GOT3 (cell line): ENCODE measurements around the gene TYMS.
"Not testable (repeated sequence)": the region's sequence is repeated elsewhere in the genome, so short reads cannot be mapped to it uniquely, and the experiment has no call there.

Experiments used
- DNase-seq: peaks from one replicate; lab custom pipeline; 2025; ENCODE audit warnings: mixed read lengths; lab: John Stamatoyannopoulos, UW

TYMS gene

DNA sequence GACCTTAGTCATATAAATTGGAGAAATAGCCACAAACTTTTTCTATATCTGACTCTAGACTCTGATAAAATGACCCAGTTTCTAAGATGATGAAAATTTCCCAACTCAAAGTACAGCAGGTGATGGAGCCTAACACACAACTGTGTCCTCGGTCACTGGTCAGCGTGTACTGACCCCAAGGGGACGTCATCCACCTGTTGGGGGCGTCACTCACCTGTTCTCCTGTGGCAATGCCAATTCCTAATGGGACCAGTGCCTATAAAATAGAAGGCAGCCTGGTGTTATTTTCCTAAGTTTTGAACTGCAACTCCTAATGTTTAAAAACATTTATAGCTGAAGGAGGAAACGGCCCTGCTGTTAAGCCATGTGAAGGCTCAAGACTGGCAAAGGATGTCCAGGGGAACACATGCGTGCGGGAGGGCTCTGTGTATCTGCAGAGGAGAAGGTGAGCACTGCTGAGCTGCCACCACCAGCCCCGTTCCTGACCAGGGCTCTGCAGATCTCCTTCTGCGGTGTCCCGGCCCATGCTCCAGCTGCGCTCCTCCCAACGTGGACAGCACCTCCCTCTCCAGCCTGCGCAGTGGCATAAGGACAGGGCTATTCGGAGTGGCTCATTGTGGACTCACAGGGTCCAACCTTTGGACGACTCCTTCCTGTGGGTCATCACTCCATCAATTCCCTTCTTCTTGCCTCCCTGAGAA, 21.2 kb downstream of the TYMS start:
- DNase-seq, result no peak

DNA sequence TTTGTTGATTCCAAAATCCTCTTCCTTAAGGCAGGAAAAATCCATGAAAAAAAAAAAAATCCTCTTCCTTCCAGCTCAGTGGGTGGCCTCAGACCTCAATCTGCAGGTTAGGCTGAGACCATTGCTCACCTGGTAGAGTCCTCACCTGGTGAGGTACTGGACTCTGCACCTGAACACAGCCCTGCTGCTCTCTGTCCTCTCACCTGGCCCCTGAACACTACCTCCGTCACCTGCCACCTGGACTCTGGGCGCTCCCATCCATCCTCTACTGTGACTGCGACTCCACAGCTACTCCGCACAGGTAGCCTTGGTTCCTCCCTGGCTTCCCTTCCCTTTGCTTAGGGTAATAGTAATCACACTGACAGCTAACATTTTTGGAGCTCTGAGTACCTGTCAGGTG, 22.1 kb downstream of the TYMS start:
- no peak for DNase-seq

DNA sequence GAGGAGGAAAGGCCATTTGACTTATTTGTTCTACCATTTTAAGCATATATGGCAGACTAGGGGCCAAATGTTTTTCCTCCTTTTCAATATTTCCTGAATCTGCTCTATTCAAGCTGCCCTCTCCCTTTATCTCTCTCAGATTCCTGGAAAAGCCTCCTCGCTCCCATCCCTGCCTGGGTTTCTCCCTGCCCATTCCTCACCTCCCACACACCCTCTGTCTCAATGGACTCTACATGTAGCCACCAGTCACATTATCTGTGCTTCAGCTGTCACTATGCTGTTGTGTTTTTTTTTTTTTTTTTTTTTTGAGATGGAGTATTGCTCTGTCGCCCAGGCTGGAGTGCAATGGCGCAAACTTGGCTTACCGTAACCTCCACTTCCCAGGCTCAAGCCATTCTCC, 22.9 kb downstream of the TYMS start:
- DNase-seq, result no peak

DNA sequence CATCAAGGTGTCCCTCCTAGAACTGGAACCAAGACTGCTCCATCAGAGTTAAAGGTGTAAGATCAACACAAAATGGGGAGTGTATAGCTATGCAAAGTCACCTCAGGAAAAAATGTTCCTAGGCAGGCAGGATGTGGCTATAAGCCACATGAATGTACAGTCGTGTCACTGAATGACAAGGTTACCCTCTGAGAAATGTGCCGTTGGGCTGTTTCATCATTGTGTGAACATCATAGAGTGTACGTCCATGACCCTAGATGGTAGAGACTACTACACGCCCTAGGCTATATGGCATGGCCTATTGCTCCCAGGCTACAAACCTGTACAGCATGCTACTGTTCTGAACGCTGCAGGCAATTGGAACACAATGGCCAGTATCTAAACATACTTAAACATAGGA, 24.5 kb downstream of the TYMS start:
- no peak for DNase-seq

DNA sequence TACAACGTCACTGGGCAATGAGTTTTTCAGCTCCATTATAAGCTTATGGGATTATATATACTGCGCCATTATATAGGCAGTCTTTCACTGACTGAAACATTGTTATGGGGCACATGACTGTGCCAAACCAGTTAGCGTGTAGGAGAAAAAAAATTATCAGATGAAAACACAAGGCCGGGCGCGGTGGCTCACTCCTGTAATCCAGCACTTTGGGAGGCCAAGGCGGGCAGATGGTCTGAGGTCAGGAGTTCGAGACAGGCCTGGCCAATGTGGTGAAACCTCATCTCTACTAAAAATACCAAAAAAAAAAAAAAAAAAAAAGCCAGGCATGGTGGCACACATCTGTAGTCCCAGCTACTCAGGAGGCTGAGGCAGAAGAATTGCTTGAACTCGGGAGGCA, 25.0 kb downstream of the TYMS start:
- not testable (repeated sequence) for DNase-seq

DNA sequence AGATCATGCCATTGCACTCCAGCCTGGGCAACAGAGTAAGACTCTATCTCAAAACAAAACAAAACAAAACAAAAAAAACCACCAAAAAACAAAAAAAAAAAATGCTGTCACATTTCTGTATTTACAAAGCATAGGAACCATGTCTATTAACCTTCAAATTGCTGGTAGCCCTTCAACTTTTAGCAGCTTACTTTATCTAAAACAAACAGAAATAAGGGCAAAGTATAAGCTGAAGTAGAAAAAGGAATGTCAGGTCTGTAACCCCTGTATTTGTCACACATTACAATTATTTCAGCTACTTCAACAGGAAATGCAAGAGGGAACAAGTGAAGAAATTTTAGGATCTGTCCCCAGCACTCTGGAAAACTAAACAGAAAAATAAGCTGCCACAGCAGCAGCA, 25.4 kb downstream of the TYMS start:
- no peak for DNase-seq

DNA sequence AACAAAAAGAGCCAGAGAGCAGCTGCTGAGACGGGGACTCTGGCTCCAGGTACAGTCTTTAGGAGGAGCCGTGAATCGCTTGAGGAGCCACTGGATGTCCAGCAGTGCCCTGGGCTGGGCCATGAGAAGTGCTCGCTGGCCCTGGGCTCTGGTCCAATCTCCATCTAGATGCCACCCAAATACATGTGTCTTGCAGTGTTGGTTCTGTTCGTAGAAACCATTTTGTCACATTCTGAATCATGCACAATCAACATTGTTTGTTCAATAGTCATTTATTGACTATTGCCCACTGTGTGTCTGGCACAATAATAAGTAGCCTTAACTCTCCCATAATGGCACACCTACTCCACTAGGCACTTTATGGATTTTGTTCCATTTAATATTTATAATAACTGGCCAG, 26.1 kb downstream of the TYMS start:
- DNase-seq, result no peak

DNA sequence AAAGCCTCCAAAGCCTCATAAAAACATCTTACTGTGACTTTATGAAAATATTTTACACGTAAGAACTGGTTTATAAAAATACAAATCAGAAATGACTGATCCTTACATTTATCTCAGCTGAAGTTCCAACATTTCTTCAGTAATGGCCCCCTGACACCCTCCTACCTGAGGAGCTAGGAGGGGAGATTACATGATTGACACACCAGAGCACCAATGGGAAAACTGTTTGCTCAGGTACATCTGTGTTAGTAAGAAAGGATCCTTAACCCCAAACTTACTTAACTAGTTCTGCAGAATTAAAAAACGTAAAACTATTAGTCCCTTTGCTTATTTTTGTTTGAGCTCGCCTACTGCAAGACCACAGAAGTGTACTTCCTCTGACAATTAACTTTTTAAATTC, 28.0 kb downstream of the TYMS start:
- no peak for DNase-seq

DNA sequence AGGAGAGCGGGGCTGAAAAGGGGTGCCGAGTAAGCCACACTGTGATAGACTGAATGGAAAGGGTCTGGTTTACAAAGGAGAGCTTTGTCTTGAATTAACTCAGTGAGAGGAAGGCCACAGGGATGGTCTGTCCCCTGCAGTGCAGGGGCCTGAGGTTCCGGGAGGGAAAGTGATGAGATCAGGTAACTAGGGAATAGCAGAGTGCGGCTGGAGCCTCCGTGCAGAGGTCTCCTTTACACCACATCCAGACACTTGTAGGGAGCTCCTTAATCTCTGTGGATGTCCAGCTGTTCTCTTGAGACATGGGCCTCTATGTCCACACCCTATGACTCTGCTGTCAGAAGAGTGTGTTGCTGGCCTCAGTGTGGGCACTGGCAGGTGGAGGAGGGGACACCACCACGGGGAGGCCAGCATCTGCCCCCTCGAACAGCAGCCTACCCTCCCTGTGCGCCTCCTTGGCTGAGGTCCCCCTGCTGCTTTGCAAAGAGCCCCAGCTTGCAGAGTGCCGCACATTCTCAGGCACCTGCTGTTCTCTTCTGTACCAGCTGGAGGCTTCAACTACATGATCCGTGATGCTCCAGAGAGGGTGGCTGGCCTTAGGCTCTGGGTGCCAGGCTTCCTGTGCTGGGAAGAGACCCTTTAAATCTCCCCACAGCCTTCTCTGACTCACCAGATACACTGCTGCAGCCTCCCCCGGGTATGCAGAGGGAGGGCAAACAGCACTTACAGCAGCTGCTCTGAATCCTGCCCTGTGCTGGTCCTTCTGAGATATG, 29.1 kb downstream of the TYMS start:
- no peak for DNase-seq

DNA sequence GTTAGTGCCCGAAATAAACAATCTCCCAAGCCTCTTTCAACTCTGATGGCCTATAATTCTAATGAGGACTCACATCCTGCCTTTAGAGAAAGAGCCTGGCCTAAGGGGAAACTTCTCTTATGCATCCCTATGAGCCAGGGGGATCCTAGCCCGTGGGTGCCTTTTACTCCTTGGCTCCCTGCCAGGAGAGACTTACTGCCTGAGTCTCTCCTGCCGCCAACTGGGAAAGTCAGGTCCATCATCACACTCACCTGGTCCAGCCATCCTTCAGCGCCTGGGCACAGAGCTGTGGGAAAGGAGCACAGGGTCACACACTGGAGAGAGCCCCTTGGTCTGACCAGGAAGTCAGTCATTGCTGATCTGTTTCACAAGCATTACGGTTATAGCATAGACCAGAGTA, 30.9 kb downstream of the TYMS start:
- no peak for DNase-seq

DNA sequence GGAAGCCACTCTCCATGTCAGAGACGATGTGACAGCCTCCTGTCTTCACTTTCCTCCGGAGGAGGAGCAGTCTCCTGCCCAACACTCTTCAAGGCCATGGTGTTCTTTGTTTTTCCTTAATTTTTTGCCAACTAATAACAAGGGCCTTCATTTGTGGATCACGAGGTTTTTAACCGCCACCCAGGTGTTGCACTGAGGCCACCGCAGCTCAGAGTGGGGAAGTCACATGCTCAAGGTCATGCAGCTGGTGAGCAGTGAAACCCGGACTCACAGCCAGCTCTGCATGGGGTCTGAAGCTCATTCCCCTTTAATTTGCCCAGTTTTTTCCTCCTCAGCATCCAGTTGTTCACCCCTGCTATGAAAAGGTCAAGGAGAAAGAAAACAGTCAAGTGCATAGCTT, 35.4 kb downstream of the TYMS start:
- no peak for DNase-seq

DNA sequence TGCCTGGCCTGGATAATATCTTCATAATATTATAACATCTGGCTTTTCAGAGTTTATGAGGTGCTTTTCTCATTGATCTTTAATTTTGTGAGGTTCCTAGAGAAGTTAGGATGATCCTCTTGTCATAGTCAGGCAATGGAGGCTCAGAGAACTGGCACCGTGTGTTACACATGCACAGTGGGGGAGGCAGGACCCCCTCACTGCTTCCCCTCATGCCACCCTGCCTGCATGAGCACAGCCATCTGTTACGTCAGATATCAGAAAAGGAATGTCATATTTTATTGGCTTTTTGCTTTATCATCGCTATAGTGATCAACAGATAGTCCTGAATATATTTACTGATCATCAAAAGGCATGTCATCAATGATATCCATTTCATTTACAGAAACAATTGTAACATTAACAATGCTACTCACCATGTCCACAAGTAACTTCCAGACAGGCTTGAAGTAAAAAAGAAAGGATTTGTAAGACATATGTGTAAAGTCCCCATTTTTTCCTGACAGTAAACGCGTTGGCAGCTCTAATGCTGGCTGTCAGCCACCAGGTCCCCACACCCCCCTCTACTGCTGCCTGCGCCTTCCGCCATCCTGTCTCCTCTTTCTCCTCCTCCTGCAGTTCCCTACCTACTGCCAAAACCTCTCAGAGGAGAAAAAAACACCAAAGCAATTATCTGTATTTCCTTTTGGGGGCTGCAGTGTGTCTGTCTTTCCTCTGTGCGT, 36.2 kb downstream of the TYMS start:
- DNase-seq, result no peak

DNA sequence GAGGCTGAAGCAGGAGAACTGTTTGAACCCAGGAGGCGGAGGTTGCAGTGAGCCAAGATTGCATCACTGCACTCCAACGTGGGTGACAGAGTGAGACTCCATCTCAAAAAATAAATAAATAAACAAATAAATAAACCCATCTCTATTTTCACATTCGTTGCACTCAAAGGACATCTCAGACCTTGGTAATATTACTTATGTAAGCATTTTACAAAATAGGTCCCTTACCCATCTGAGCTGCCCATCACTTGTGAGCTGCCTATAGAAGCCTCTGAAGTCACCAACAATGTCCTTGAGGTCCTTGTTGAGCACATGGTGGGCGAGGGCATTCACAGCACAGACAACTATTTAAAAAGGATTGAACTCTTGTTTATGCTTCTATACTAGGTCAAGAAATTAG, 39.6 kb downstream of the TYMS start:
- DNase-seq, result no peak

DNA sequence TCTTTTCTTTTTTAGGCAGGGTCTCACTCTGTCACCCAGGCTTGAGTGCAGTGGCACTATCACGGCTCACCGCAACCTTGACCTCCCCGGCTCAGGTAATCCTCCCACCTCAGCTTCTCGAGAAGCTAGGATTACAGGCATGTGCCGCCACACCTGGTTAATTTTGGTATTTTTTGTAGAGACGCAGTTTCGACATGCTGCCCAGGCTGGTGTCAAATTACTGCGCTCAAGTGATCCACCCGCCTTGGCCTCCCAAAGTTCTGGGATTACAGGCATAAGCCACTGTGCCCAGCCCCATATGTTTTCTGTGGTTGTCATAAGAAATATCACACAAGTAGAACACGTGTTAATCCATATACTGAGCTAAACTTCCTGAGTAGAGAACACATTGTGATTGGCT, 40.3 kb downstream of the TYMS start:
- no peak for DNase-seq

DNA sequence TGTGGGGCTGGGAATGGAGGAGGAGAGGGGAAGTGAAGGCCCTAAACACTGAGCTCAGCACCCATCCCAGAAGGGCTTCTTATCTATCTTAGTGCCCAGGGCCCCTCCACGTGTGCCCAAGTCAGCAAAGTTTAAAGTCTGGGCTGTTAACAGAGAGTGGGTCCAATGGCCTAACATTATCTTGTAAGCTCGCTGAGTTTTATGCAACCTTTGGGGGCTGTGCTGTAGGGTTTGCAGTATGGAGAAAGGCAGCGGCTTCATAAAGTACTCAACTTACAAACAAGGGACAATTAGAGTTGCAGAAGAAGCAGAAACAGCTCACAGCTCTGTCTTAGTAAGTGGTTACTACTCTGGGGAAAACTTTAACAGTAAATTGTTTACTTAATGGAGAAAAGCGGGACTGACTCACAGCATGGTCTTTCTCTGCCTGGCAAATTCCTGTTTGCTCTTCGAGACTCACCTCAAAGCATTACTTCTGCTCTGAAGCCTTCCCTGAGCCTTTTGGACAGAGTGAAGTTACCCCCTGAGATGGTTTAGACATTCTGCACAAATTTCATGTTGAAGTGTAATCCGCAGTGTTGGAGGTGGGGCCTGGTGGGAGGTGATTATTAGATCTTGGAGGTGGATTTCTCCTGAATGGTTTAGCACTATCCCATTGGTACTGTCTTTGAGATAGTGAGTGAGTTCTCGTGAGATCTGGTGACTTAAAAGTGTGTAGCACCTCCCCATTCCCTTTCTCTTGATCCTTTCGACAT, 45.9 kb downstream of the TYMS start:
- DNase-seq, result no peak

DNA sequence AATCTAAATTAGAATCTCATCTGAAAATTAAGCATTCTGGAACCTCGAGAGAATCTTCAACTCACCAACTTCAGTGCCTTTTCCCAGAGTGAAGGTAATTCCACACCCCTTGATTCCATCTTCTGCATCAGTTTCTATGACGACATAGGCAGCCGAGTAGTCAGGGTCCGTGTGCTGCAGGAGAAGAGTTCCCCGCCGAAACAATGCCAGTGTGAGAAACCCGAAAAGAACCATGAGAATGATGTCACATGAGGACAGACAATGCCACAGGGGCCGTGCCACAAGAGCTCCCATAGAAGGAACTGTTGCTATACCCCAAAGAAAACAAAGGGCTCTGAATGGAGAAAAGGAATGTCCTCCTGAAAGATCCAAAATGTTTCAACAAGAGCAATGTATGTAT, 49.0 kb downstream of the TYMS start:
- no peak for DNase-seq

DNA sequence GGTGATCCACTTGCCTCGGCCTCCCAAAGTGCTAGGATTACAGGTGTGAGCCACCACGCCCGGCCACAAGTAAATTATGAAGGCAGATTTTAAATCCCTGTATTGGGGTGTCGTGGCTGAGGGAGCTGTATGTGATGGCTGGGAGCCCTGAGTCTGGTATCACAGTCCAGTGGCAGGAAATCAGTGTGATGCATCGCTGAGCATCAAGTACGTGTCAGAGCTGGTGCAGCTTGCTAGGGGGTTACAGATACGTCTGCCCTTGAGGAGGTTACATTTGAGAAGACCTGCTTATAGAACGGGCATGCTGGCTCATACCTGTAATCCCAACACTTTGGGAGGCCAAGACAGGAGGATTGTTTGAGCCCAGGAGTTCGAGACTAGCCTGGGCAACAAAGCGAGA, 50.6 kb downstream of the TYMS start:
- DNase-seq, result no peak

DNA sequence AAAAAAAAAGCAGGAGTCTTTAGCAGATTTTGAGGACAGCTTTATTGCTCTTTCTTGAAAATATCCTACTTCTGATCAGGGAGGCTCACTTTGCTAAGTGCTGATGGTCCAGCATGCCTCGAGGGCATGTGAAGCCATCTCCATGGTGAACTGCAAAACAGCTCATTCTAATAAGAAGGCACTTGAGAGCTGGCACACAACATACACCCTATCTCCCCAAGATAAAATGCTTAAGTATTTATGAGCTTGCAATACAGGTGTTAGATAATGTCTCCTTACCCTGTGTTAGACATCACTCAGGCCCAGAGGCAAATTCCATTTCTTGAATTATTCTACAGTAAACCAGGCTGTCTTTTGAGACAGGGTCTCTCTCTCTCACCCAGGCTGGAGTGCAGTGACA, 52.3 kb downstream of the TYMS start:
- no peak for DNase-seq

DNA sequence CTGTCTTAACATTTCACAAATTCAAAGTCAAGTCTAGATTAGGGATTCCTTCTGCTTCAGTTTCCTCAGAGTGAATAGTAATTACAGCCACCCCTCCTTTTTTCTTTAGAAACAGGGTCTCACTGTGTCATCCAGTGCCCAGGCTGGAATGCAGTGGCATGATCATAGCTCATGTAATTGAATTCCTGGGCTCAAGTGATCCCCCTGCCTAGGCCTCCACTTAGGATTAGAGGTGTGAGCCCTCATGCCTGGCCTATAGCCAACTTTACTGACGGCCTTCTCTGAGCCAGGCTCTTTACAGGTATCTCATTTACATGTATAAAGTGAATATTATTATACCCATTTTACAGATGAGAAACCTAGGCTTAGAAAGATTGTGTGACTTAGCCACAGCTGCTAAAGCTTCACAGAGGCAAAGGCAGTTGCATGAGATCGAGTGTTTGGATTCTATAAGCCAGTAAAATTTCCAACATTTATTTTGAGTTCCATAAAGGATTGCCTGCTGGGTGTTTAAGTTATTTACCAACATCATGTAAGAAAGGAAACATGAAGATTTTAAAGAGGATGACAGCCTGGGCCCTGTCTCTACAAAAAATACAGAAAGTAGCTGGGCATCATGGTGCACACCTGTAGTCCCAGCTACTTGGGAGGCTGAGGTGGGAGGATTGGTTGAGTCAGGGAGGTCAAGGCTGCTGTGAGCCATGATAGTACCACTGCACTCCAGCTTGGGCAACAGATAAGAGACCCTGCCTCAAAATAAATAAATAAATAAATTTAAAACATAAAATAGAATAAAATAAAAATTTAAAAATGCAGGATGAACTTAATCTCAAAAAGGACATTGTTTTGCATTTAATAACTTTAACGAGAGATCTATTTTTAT, 53.2 kb downstream of the TYMS start:
- no peak for DNase-seq

DNA sequence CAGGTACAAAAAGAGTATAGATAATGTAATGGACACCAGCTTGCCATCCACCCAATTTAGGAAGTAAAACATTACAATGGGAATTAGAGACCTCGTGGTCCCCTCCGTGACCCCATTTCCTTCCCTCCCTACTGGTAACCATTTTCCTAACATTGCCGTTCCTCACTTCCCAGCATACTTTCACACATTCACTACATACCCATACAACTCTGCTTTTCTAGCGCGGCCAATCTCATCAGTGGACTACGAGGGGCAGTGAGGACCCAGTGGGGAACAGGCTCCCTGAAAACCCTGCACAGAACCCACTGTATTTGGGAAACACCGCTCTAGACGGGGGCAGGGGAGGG, 53.8 kb downstream of the TYMS start:
- DNase-seq, result no peak

DNA sequence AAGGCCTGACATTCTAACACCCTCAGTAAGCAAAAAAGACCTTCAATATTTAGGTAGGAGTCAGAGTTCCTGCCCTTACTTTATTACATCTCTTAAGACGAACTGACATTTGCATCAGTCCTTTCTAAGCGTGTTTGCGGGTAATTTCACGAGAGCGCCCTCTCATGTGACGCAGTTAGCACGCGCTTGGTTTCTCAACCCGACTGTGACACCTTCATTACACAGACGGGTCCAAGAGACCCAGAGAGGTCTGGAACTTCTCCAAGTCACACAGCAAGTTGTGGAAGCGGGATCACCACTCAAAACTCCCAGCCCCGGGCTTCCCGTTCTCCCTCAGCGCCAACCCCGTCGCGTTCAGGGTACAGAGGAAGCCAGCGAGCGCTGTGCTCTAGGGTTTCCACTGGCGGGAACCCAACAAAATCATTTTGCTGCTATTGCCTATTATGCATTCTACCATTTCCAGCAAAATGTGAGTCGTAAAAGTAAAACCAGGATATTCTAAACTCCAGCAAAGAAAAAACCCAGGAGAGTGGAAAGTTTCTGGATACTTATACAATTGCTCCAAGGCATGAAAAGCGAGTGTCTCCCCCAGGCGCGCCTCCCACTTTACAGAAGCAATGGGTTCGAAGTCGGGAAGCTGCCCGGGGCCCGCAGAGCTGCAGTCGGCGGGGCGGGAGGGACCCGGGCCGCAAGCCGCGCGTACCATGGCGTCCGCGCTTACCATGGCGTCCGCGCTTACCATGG, 54.4 kb downstream of the TYMS start:
- no peak for DNase-seq
